ENCODE measurements around the gene ANKRD17. TPM values are rescaled to one million over a fixed set of nuclear protein-coding genes. Genes with fewer than 3 reads are reported as not detected.

Gene ANKRD17
- total RNA-seq, 1 experiment from 2014 or later: 62.1 TPM

DNA sequence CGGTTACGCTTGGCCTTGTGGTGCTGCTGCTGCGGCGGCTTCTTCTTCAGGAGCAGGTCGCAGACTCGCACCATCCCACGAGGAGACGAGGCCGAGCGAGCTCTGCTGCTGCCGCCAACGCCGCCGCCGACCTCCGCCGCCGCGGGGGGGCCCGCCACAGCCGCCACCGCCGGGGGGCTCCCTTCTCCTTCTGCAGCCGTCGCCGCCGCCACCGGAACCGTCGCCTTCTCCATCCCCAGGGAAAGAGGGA, 237 bp downstream of the ANKRD17 start:
- peaks cover 83% of the 10 kb centered on the region for H3K79me2 ChIP-seq (ENCODE audit: insufficient read depth, low read length)
- DNase-seq (ENCODE audit: low read depth, low spot score) (no peak), ATAC-seq (no peak)
- no peaks in the 10 kb centered on the region for H3K9me3 ChIP-seq (ENCODE audit: control insufficient read depth in 1 of 2, insufficient read depth in 1 of 2, low read depth in 1 of 2, low read length in 2 of 2)
- CTCF ChIA-PET: interaction anchor here (0.6 to 2.0 kb wide), 4 partner anchors 10 to 857 kb away, joined by 3 to 6 read pairs (median 5); no protein-coding TSS in a partner anchor
- TF ChIP-seq ZNF274 (IDR thresholded peaks at IDR 0.05; ENCODE audit: low read depth, low read length) (no peak), EZH2 (IDR thresholded peaks at IDR 0.05) (no peak), SP1 (IDR thresholded peaks at IDR 0.05; ENCODE audit: low read depth) (no peak), EZH2phosphoT487 (IDR thresholded peaks at IDR 0.05; ENCODE audit: borderline replicate concordance) (no peak), FOSL1 (IDR thresholded peaks at IDR 0.05; ENCODE audit: low read depth) (no peak), ZFX (IDR thresholded peaks at IDR 0.05) (0 out of 2 replicates have a peak, but pooled peaks have one; percentile 5), TCF7L2 (IDR thresholded peaks at IDR 0.05; ENCODE audit: borderline replicate concordance, extremely low read depth, insufficient read depth, insufficient read length) (no peak), POLR2AphosphoS5 (IDR thresholded peaks at IDR 0.05; ENCODE audit: low read depth, low read length) (no peak), EGR1 (IDR thresholded peaks at IDR 0.05; ENCODE audit: low read depth) (no peak), ELF1 (IDR thresholded peaks at IDR 0.05; ENCODE audit: borderline replicate concordance, low read depth) (no peak), CEBPB (IDR thresholded peaks at IDR 0.05; ENCODE audit: low read depth) (no peak), POLR2A (IDR thresholded peaks at IDR 0.05; ENCODE audit: borderline replicate concordance, extremely low read depth, insufficient read depth, insufficient read length) (no peak), YY1 (IDR thresholded peaks at IDR 0.05; ENCODE audit: extremely low read depth, insufficient replicate concordance, low read depth, low read length) (no peak)
- TF ChIP-seq, protein P1, sequence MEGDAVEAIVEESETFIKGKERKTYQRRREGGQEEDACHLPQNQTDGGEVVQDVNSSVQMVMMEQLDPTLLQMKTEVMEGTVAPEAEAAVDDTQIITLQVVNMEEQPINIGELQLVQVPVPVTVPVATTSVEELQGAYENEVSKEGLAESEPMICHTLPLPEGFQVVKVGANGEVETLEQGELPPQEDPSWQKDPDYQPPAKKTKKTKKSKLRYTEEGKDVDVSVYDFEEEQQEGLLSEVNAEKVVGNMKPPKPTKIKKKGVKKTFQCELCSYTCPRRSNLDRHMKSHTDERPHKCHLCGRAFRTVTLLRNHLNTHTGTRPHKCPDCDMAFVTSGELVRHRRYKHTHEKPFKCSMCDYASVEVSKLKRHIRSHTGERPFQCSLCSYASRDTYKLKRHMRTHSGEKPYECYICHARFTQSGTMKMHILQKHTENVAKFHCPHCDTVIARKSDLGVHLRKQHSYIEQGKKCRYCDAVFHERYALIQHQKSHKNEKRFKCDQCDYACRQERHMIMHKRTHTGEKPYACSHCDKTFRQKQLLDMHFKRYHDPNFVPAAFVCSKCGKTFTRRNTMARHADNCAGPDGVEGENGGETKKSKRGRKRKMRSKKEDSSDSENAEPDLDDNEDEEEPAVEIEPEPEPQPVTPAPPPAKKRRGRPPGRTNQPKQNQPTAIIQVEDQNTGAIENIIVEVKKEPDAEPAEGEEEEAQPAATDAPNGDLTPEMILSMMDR (IDR thresholded peaks at IDR 0.05 in 2 of 3, conservative IDR thresholded peaks at IDR 0.05 in 1 of 3; ENCODE audit: borderline replicate concordance in 1 of 3, insufficient read depth in 1 of 3, low read depth in 2 of 3, low read length in 2 of 3): peak in 2 of 3 experiments; percentile 12 to 34; a peak in 3 of 6 replicates
- TF ChIP-seq, protein P2, sequence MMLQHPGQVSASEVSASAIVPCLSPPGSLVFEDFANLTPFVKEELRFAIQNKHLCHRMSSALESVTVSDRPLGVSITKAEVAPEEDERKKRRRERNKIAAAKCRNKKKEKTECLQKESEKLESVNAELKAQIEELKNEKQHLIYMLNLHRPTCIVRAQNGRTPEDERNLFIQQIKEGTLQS (IDR thresholded peaks at IDR 0.05): no peak
- TF ChIP-seq, protein P3, sequence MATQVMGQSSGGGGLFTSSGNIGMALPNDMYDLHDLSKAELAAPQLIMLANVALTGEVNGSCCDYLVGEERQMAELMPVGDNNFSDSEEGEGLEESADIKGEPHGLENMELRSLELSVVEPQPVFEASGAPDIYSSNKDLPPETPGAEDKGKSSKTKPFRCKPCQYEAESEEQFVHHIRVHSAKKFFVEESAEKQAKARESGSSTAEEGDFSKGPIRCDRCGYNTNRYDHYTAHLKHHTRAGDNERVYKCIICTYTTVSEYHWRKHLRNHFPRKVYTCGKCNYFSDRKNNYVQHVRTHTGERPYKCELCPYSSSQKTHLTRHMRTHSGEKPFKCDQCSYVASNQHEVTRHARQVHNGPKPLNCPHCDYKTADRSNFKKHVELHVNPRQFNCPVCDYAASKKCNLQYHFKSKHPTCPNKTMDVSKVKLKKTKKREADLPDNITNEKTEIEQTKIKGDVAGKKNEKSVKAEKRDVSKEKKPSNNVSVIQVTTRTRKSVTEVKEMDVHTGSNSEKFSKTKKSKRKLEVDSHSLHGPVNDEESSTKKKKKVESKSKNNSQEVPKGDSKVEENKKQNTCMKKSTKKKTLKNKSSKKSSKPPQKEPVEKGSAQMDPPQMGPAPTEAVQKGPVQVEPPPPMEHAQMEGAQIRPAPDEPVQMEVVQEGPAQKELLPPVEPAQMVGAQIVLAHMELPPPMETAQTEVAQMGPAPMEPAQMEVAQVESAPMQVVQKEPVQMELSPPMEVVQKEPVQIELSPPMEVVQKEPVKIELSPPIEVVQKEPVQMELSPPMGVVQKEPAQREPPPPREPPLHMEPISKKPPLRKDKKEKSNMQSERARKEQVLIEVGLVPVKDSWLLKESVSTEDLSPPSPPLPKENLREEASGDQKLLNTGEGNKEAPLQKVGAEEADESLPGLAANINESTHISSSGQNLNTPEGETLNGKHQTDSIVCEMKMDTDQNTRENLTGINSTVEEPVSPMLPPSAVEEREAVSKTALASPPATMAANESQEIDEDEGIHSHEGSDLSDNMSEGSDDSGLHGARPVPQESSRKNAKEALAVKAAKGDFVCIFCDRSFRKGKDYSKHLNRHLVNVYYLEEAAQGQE (IDR thresholded peaks at IDR 0.05; ENCODE audit: low read depth): no peak
- POLR2A ChIA-PET: interaction anchor here (0.6 to 1.1 kb wide), 8 partner anchors 14 to 654 kb away, joined by 3 to 4 read pairs (median 3); no protein-coding TSS in a partner anchor
- peak overlapping the region; percentile 99 for H3K9ac ChIP-seq (ENCODE audit: low read length)
- H3K27me3 ChIP-seq (ENCODE audit: insufficient read depth, low read length): no peaks in the 10 kb centered on the region
- H4K20me1 ChIP-seq (ENCODE audit: insufficient read depth): peaks cover 22% of the 10 kb centered on the region; the same call in 1 of the 2 replicates
- H3K27ac ChIP-seq (ENCODE audit: low read depth, low read length): peak overlapping the region; percentile 94
- RAD21 ChIA-PET (ENCODE audit: low non-redundant PET in 1 of 2, low total read pairs in 2 of 2, uncharacterized antibody in 2 of 2, unreplicated experiment in 2 of 2): interaction anchor here in 1 of 2 experiments (0.6 kb wide), 1 partner anchor 93 kb away, joined by 4 read pairs; no protein-coding TSS in a partner anchor
- peaks cover 9 to 12% of the 10 kb centered on the region in 2 experiments; a peak in 3 of 4 replicates for H3K4me1 ChIP-seq (ENCODE audit: control insufficient read depth in 1 of 2, insufficient read depth in 2 of 2, low read length in 2 of 2)
- peak overlapping the region; percentile 75 to 84 for H3K4me3 ChIP-seq (replicated peaks in 1 of 2; ENCODE audit: low read depth in 1 of 2, low read length in 2 of 2)
- peaks cover 5 to 6% of the 10 kb centered on the region in 2 experiments; a peak in 2 of 4 replicates for H3K36me3 ChIP-seq (ENCODE audit: control insufficient read depth in 1 of 2, insufficient read depth in 2 of 2, low read length in 2 of 2)
- BruUV-seq (replicated peaks): no TSS peak
- peak overlapping the region; percentile 80 for H3K4me2 ChIP-seq (ENCODE audit: low read length)
- H3K9me2 ChIP-seq (ENCODE audit: insufficient read depth): no peaks in the 10 kb centered on the region
- H2AFZ ChIP-seq (ENCODE audit: low read depth, low read length, poor library complexity, severe bottlenecking): no peak overlapping the region
- intact Hi-C loops (cut with micrococcal nuclease): loop anchor here (1.0 to 5.0 kb wide), 3 partner anchors 131 to 221 kb away; partner anchors contain the start of gene COX18
